ENCODE data around the gene IFNAR1. TPM values are rescaled to one million over a fixed set of nuclear protein-coding genes. Genes with fewer than 3 reads are reported as not detected.

The IFNAR1 gene
- total and polyA plus RNA-seq, 2 of the 8 experiments (the other 6 are each of a cell fraction or from before 2014, with no cell fraction given): 3.1 to 17.1 TPM

- no peak overlapping the region for H2AK5ac ChIP-seq (ENCODE audit: low read depth, low read length)
- H3K4me3 ChIP-seq (ENCODE audit: extremely low read depth in 1 of 4, insufficient read depth in 2 of 4, low read depth in 3 of 4, low read length in 4 of 4): no peak overlapping the region
- no peak overlapping the region; the same call in 1 of the 2 replicates for H2BK5ac ChIP-seq (ENCODE audit: low read depth, low read length)
- ChIA-PET CTCF (ENCODE audit: partially characterized antibody) (no interaction called here), POLR2A (ENCODE audit: partially characterized antibody) (interaction anchor here (1.2 kb wide), 1 partner anchor 20 kb away, joined by 3 read pairs; no protein-coding TSS in a partner anchor)
- H3K56ac ChIP-seq (replicated peaks; ENCODE audit: insufficient read length, low read depth, low read length): no peak overlapping the region
- no peak overlapping the region for H3K14ac ChIP-seq (ENCODE audit: insufficient read length)
- H3K79me1 ChIP-seq (ENCODE audit: low read depth, low read length): no peaks in the 10 kb centered on the region
- no peaks in the 10 kb centered on the region for H3K79me2 ChIP-seq (ENCODE audit: control insufficient read depth in 1 of 2, insufficient read depth in 2 of 2, low read length in 2 of 2)
- H3K9ac ChIP-seq (replicated peaks in 1 of 4; ENCODE audit: extremely low read depth in 1 of 4, low read depth in 3 of 4, low read length in 3 of 4): no peak overlapping the region; a peak in 1 of 7 replicates
- no peaks in the 10 kb centered on the region for H3K4me1 ChIP-seq (replicated peaks in 1 of 4; ENCODE audit: control insufficient read depth in 3 of 4, insufficient read depth in 4 of 4, low read length in 3 of 4)
- H2BK120ac ChIP-seq (replicated peaks; ENCODE audit: low read depth, low read length): no peak overlapping the region
- H4K5ac ChIP-seq (ENCODE audit: insufficient read length, low read depth, low read length): no peak overlapping the region
- no peak overlapping the region for H3K23ac ChIP-seq (ENCODE audit: insufficient read length)
- H4K20me1 ChIP-seq (replicated peaks in 1 of 2; ENCODE audit: control insufficient read depth in 1 of 2, insufficient read depth in 2 of 2, low read length in 2 of 2): peaks cover 0 to 2% of the 10 kb centered on the region in 2 experiments
- no peaks in the 10 kb centered on the region for H3K9me3 ChIP-seq (ENCODE audit: insufficient read depth in 2 of 2, low read depth in 1 of 2, low read length in 1 of 2)
- TF ChIP-seq POLR2AphosphoS5 (IDR thresholded peaks at IDR 0.05; ENCODE audit: low read depth, low read length) (no peak), CEBPB (IDR thresholded peaks at IDR 0.05; ENCODE audit: low read depth, low read length) (no peak)
- no peak overlapping the region for H2BK15ac ChIP-seq (ENCODE audit: low read length)
- no peaks in the 10 kb centered on the region for H3K27me3 ChIP-seq (replicated peaks in 1 of 4; ENCODE audit: control insufficient read depth in 3 of 4, extremely low read depth in 1 of 4, insufficient read depth in 3 of 4, low read length in 3 of 4)
- FAIRE-seq (no peak), DNase-seq (ENCODE audit: low read depth in 1 of 2, low spot score in 2 of 2) (no peak)
- no peak overlapping the region for H2BK20ac ChIP-seq (ENCODE audit: low read length)
- H3K27ac ChIP-seq (ENCODE audit: low read depth, low read length): no peak overlapping the region
- H3K23me2 ChIP-seq (ENCODE audit: low read depth, low read length): no peaks in the 10 kb centered on the region
- H3K4ac ChIP-seq (replicated peaks; ENCODE audit: insufficient read length, low read depth, low read length): no peak overlapping the region
- no peak overlapping the region for H3K4me2 ChIP-seq (ENCODE audit: insufficient read depth in 1 of 2, low read depth in 2 of 2, low read length in 2 of 2)
- no peak overlapping the region for H2AFZ ChIP-seq (ENCODE audit: low read length)
- no peak overlapping the region; the same call in 1 of the 2 replicates for H4K8ac ChIP-seq (ENCODE audit: extremely low read depth, insufficient read depth, low read length)
- no peak overlapping the region for H3K18ac ChIP-seq (ENCODE audit: extremely low read depth, low read length)
- H4K91ac ChIP-seq (replicated peaks; ENCODE audit: insufficient read length, low read length): no peak overlapping the region
- 89% methylated on average over 5 of the region's 5 CpGs; no CpG with 5 or more reads in 1 of the 2 experiments for WGBS, 2 experiments (ENCODE audit: extremely low coverage in 1 of 2, insufficient coverage in 1 of 2, insufficient read length in 1 of 2, insufficient replicate concordance in 2 of 2, low coverage in 1 of 2, low lambda C conversion rate in 2 of 2, missing lambda C conversion rate in 1 of 2)
- no peak overlapping the region for H2BK12ac ChIP-seq (ENCODE audit: low read depth, low read length)
- H3K36me3 ChIP-seq (ENCODE audit: control insufficient read depth in 2 of 4, insufficient read depth in 4 of 4, low read length in 3 of 4): no peaks in the 10 kb centered on the region
These were observed 32.0 kb upstream of the IFNAR1 start for GRCh38 chr21:33292724-33293123.
